ENCODE results near the gene SH3BP5. TPM values are rescaled to one million over a fixed set of nuclear protein-coding genes. Genes with fewer than 3 reads are reported as not detected.

Gene SH3BP5
- total RNA-seq, 6 experiments from 2014 or later, result 8.9 to 19.2 (median 13.8) TPM

GRCh38 chr3:15348246-15348645 is 15.9 kb upstream of the SH3BP5 start:
- H3K27ac ChIP-seq, result no peak overlapping the region
- 33% methylated on average over 1 of the region's 1 CpG for WGBS (ENCODE audit: insufficient coverage, low coverage, low lambda C conversion rate, missing lambda C conversion rate)
- H3K36me3 ChIP-seq, result no peaks in the 10 kb centered on the region
- no peaks in the 10 kb centered on the region for H3K9me3 ChIP-seq
- no peak overlapping the region for H3K4me3 ChIP-seq
- intact Hi-C loops (cut with DNase I), result no loop called here
- ATAC-seq, result no peak
- H3K27me3 ChIP-seq, result no peaks in the 10 kb centered on the region
- no peak for DNase-seq
- TF ChIP-seq POLR2A (IDR thresholded peaks at IDR 0.05), result no peak
- TF ChIP-seq CTCF (IDR thresholded peaks at IDR 0.05), result no peak
- peaks cover 0 to 13% (median 6%) of the 10 kb centered on the region in 4 donors for H3K4me1 ChIP-seq

GRCh38 chr3:15347737-15348110 is 15.3 kb upstream of the SH3BP5 start:
- no peak overlapping the region for H3K27ac ChIP-seq
- peaks cover 0 to 13% (median 6%) of the 10 kb centered on the region in 4 donors for H3K4me1 ChIP-seq
- H3K27me3 ChIP-seq, result no peaks in the 10 kb centered on the region
- WGBS (ENCODE audit: insufficient coverage, low coverage, low lambda C conversion rate, missing lambda C conversion rate), result 78% methylated on average over 3 of the region's 3 CpGs
- ATAC-seq (peak in 3 of 4 donors; percentile 10 to 45 (median 30)), DNase-seq (no peak)
- no peaks in the 10 kb centered on the region for H3K9me3 ChIP-seq
- TF ChIP-seq CTCF (IDR thresholded peaks at IDR 0.05), result no peak
- TF ChIP-seq POLR2A (IDR thresholded peaks at IDR 0.05), result no peak
- intact Hi-C loops (cut with DNase I), result no loop called here
- H3K36me3 ChIP-seq, result no peaks in the 10 kb centered on the region
- H3K4me3 ChIP-seq, result no peak overlapping the region

- H3K36me3 ChIP-seq, result no peaks in the 10 kb centered on the region
- H3K4me1 ChIP-seq, result peaks cover 0 to 13% (median 6%) of the 10 kb centered on the region in 4 donors
- H3K9me3 ChIP-seq, result no peaks in the 10 kb centered on the region
- no peak overlapping the region for H3K27ac ChIP-seq
- DNase-seq (no peak), ATAC-seq (no peak)
- no peaks in the 10 kb centered on the region for H3K27me3 ChIP-seq
- WGBS (ENCODE audit: insufficient coverage, low coverage, low lambda C conversion rate, missing lambda C conversion rate), result 83% methylated on average over 7 of the region's 7 CpGs
- intact Hi-C loops (cut with DNase I), result no loop called here
- no peak for TF ChIP-seq CTCF (IDR thresholded peaks at IDR 0.05)
- no peak for TF ChIP-seq POLR2A (IDR thresholded peaks at IDR 0.05)
- H3K4me3 ChIP-seq, result no peak overlapping the region
These were observed 14.8 kb upstream of the SH3BP5 start for GRCh38 chr3:15347063-15347736.

- Histone ChIP-seq H3K4me1 (peaks cover 0 to 13% (median 6%) of the 10 kb centered on the region in 4 donors), H3K27me3 (no peaks in the 10 kb centered on the region), H3K27ac (no peak overlapping the region), H3K36me3 (no peaks in the 10 kb centered on the region), H3K9me3 (no peaks in the 10 kb centered on the region), H3K4me3 (no peak overlapping the region)
- DNase-seq (no peak), ATAC-seq (no peak)
- TF ChIP-seq CTCF (IDR thresholded peaks at IDR 0.05) (no peak), POLR2A (IDR thresholded peaks at IDR 0.05) (no peak)
- WGBS (ENCODE audit: insufficient coverage, low coverage, low lambda C conversion rate, missing lambda C conversion rate), result 89% methylated on average over 2 of the region's 2 CpGs
- intact Hi-C loops (cut with DNase I), result no loop called here
These were observed 14.1 kb upstream of the SH3BP5 start for GRCh38 chr3:15346516-15346915.
